HL-60 (cell line): ENCODE measurements around the gene CPLX1.

ENCODE experiments used
- DNase-seq, 2 experiments: peaks; one replicate each; pipeline ENCODE4 v3.0.0-alpha.2; 2010 to 2020; ENCODE audit warnings: low read depth in 1 of 2, low spot score in 1 of 2
- H3K27ac ChIP-seq: fragments of 250-450 bp; sonication (Bioruptor Pico); replicated peaks from 2 replicates; pipeline ENCODE4 v1.5.1; 2020; ENCODE audit warnings: mild to moderate bottlenecking, moderate library complexity
- H3K27me3 ChIP-seq: fragments of 250-450 bp; sonication (Bioruptor Pico); 2 replicates; pipeline ENCODE4 v1.5.1; 2021; ENCODE audit warnings: mild to moderate bottlenecking, moderate library complexity; ENCODE audit not compliant: insufficient read depth, poor library complexity, severe bottlenecking
- H3K4me3 ChIP-seq: replicated peaks from 2 replicates; pipeline ENCODE4 v1.5.1; 2011; ENCODE audit warnings: mild to moderate bottlenecking, control low read depth, low read length; ENCODE audit not compliant: insufficient read depth
- CTCF ChIP-seq: IDR thresholded peaks from one replicate; pipeline ENCODE4 v1.5.1; 2011; ENCODE audit warnings: low read length, control low read depth, inconsistent platforms; ENCODE audit not compliant: insufficient read depth
- GABPA ChIP-seq: IDR thresholded peaks from 2 replicates; pipeline ENCODE4 v1.6.1; 2012; ENCODE audit warnings: low read depth
- POLR2AphosphoS5 ChIP-seq: IDR thresholded peaks from 2 replicates; pipeline ENCODE4 v1.6.1; 2012; ENCODE audit warnings: low read depth
- REST ChIP-seq: IDR thresholded peaks from 2 replicates; pipeline ENCODE4 v1.6.1; 2012; ENCODE audit warnings: low read depth; ENCODE audit not compliant: insufficient replicate concordance
- SPI1 ChIP-seq: IDR thresholded peaks from 2 replicates; pipeline ENCODE4 v1.6.1; 2012; ENCODE audit warnings: low read depth, mild to moderate bottlenecking, borderline replicate concordance

CPLX1 gene

GRCh38 chr4:868421-868820, 42.5 kb upstream of the CPLX1 start:
- Histone ChIP-seq H3K27me3 (no peaks in the 10 kb centered on the region), H3K27ac (no peak overlapping the region), H3K4me3 (no peak overlapping the region)
- TF ChIP-seq REST (no peak), CTCF (no peak), SPI1 (no peak), POLR2AphosphoS5 (no peak), GABPA (no peak)
- DNase-seq, result no peak

- TF ChIP-seq GABPA (no peak), SPI1 (no peak), REST (no peak), POLR2AphosphoS5 (no peak), CTCF (no peak)
- no peaks in the 10 kb centered on the region for H3K27me3 ChIP-seq
- no peak overlapping the region for H3K27ac ChIP-seq
- no peak for DNase-seq
- H3K4me3 ChIP-seq, result no peak overlapping the region
These were observed 41.8 kb upstream of the CPLX1 start for GRCh38 chr4:867526-868250.

GRCh38 chr4:866761-867390, 40.9 kb upstream of the CPLX1 start:
- TF ChIP-seq REST (no peak), POLR2AphosphoS5 (no peak), GABPA (no peak), SPI1 (no peak), CTCF (no peak)
- Histone ChIP-seq H3K4me3 (no peak overlapping the region), H3K27ac (no peak overlapping the region), H3K27me3 (no peaks in the 10 kb centered on the region)
- no peak for DNase-seq
